Measurements from ENCODE around the gene OR5D14. TPM values are rescaled to one million over a fixed set of nuclear protein-coding genes. Genes with fewer than 3 reads are reported as not detected.

OR5D14 gene
- not detected in 2 replicates for total RNA-seq

DNA sequence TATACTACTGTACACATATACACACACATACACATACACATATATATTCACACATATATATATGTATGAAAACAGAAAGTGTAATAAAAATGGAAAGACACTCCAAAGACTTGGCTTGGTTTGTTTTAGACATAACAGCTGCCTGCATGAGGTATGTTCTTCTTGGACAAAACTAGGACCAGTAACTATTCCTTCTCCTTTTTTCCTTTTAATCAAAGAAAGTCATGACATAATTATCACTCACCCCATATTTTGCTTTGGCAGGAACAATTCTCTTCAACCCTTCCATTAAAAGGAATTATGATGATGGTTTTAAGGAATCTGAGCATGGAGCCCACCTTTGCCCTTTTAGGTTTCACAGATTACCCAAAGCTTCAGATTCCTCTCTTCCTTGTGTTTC lies at the start of gene OR5D14:
Gene OR5D14, plus strand, starts transcription at position 301 of the 400 bp plus-strand sequence. Its CDS starts 0 bp downstream, at position 301.

GRCh38 chr11:55773138-55773537 lies 22.2 kb upstream of the OR5D14 start, which contains the start of gene OR5D13:
TSS of gene OR5D13 (plus strand) at chr11:55773438. CDS start at chr11:55773438, 0 bp downstream.

DNA sequence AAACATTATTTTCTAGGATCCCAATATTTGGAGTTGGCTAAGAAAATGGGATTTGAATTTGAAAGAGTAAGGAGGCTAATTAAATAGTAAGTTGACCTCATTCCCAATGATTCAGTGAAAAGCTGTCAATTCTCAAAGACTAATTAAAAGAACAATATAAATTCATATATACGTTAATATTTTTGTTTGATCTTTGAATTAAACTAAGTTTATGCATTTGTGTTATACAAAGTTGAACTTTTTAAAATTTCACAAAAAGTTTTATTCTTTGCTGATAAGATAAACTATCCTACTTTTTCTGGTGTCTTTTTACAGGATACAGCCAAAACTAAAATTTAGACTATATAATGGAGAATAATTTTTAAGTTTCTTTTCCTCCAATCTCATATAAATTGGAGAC lies 15.7 kb downstream of the OR5D14 start, which contains the start of gene OR5L1:
Gene OR5L1, plus strand, starts transcription at position 301 of the 400 bp plus-strand sequence. CDS start 100 bp downstream, outside the sequence.

DNA sequence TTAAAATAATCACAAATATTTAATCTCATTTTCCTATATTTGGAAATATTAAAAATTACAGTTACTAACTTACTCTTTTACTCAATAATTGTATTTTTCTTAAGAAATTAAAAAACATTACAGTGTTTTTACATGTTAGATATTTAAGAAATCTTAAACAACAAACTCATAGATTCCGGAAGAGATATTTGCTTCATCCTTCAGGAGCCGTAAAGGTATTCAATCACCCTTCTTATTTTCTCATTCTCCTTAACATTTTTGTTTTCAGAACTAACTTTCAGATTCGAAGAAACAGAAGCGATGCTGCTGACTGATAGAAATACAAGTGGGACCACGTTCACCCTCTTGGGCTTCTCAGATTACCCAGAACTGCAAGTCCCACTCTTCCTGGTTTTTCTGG lies 24.0 kb downstream of the OR5D14 start, which contains the start of gene OR5D18:
Gene OR5D18, plus strand, starts transcription at position 301 of the 400 bp plus-strand sequence. Its CDS starts 0 bp downstream, at position 301.

DNA sequence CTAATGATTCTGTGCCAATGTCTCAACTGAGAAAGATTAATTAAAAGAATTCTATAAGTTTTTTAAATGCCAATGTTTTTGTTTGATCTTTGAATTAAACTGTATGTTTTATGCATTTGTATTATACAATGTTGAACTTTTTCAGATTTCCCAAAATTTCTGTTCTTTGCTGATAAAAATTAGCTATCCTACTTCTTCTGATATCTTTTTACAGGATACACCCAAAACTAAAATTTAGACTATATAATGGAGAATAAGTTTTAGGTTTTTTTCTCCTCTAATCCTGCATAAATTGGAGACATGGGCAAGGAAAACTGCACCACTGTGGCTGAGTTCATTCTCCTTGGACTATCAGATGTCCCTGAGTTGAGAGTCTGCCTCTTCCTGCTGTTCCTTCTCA lies 31.6 kb downstream of the OR5D14 start, which contains the start of gene OR5L2:
Gene OR5L2, plus strand, starts transcription at position 301 of the 400 bp plus-strand sequence. Its CDS starts 0 bp downstream, at position 301.

DNA sequence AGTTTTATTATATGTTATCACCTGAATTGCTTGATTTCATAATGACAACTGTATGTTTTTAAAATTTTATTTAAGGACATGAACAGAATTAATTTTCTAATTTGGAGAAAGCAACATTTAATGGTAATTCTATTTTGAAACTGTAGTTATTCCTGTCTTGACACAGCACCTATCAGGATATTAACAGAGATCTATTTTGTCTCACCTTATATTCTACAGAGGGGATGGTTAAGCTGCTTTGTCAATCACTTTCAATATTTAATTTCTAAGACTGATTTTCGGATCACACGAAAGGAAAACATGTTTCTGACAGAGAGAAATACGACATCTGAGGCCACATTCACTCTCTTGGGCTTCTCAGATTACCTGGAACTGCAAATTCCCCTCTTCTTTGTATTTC lies 43.1 kb downstream of the OR5D14 start, which contains the start of gene OR5D16:
Gene OR5D16, plus strand, starts transcription at position 301 of the 400 bp plus-strand sequence. Its CDS starts 0 bp downstream, at position 301.

Other genes with a start within 250 kb of the OR5D14 start
- not detected in 2 replicates for gene OR4C15, start 241.1 kb upstream of the OR5D14 start, total RNA-seq
- not detected in 2 replicates for gene OR4C16, start 223.4 kb upstream of the OR5D14 start, total RNA-seq
- not detected in 2 replicates for gene OR4C11, start 187.9 kb upstream of the OR5D14 start, total RNA-seq
- not detected in 2 replicates for gene OR4P4, start 160.4 kb upstream of the OR5D14 start, total RNA-seq
- gene OR4S2, start 147.2 kb upstream of the OR5D14 start, total RNA-seq: not detected in 2 replicates
- not detected in 2 replicates for gene OR4C6, start 133.4 kb upstream of the OR5D14 start, total RNA-seq
- gene OR5D13, start 22.1 kb upstream of the OR5D14 start, total RNA-seq: not detected in 2 replicates
- gene OR5L1, start 15.8 kb downstream of the OR5D14 start, total RNA-seq: not detected in 2 replicates
- not detected in 2 replicates for gene OR5D18, start 24.1 kb downstream of the OR5D14 start, total RNA-seq
- not detected in 2 replicates for gene OR5L2, start 31.7 kb downstream of the OR5D14 start, total RNA-seq
- gene OR5D16, start 43.2 kb downstream of the OR5D14 start, total RNA-seq: not detected in 2 replicates
- not detected in 2 replicates for gene TRIM51, start 87.7 kb downstream of the OR5D14 start, total RNA-seq
- gene OR5W2, start 119.0 kb downstream of the OR5D14 start, total RNA-seq: not detected in 2 replicates
- not detected in 2 replicates for gene OR5I1, start 140.8 kb downstream of the OR5D14 start, total RNA-seq
- gene OR10AG1, start 174.4 kb downstream of the OR5D14 start, total RNA-seq: not detected in 2 replicates
- gene OR5F1, start 199.1 kb downstream of the OR5D14 start, total RNA-seq: not detected in 2 replicates
- not detected in 2 replicates for gene OR5AS1, start 232.1 kb downstream of the OR5D14 start, total RNA-seq